ENCODE results near the gene OXNAD1.
A peak's percentile ranks its signal among the peaks of the same experiment; 100 is the strongest.

Gene OXNAD1

GRCh38 chr3:16264708-16265454, at the start of gene OXNAD1, which contains the start of gene DPH3:
Gene OXNAD1 (plus strand): TSS chr3:16265212. CDS start chr3:16270953, 5,741 bp downstream.
Gene DPH3 (minus strand): TSS chr3:16264943. CDS start chr3:16264876, 67 bp downstream.
- peak within 1 kb of the TSS; percentile 99 for H3K9ac ChIP-seq (ENCODE audit: low read depth, low read length)
- H3K4me3 ChIP-seq (ENCODE audit: low read length): peak within 1 kb of the TSS; percentile 92
- peak within 1 kb of the TSS; percentile 69 for H3K27ac ChIP-seq (ENCODE audit: low read length)
- H3K27me3 ChIP-seq (ENCODE audit: insufficient read depth, low read length): no peaks in the 10 kb centered on the region
- H3K4me1 ChIP-seq (ENCODE audit: insufficient read depth, low read length): no peaks in the 10 kb centered on the region
- no peaks in the 10 kb centered on the region for H3K9me3 ChIP-seq (ENCODE audit: insufficient read depth, low read depth, low read length)
- peaks cover 26% of the 10 kb centered on the region for H3K36me3 ChIP-seq (ENCODE audit: insufficient read depth, low read depth, low read length)

GRCh38 chr3:16216373-16216935, 48.6 kb upstream of the OXNAD1 start:
- no peaks in the 10 kb centered on the region for H3K9me3 ChIP-seq (ENCODE audit: insufficient read depth, low read depth, low read length)
- H3K36me3 ChIP-seq (ENCODE audit: insufficient read depth, low read depth, low read length): no peaks in the 10 kb centered on the region
- no peak overlapping the region for H3K4me3 ChIP-seq (ENCODE audit: low read length)
- H3K4me1 ChIP-seq (ENCODE audit: insufficient read depth, low read length): no peaks in the 10 kb centered on the region
- no peaks in the 10 kb centered on the region for H3K27me3 ChIP-seq (ENCODE audit: insufficient read depth, low read length)
- H3K9ac ChIP-seq (ENCODE audit: low read depth, low read length): no peak overlapping the region
- H3K27ac ChIP-seq (ENCODE audit: low read length): no peak overlapping the region

- no peaks in the 10 kb centered on the region for H3K4me1 ChIP-seq (ENCODE audit: insufficient read depth, low read length)
- no peak overlapping the region for H3K9ac ChIP-seq (ENCODE audit: low read depth, low read length)
- no peak overlapping the region for H3K27ac ChIP-seq (ENCODE audit: low read length)
- H3K36me3 ChIP-seq (ENCODE audit: insufficient read depth, low read depth, low read length): no peaks in the 10 kb centered on the region
- H3K4me3 ChIP-seq (ENCODE audit: low read length): no peak overlapping the region
- no peaks in the 10 kb centered on the region for H3K9me3 ChIP-seq (ENCODE audit: insufficient read depth, low read depth, low read length)
- H3K27me3 ChIP-seq (ENCODE audit: insufficient read depth, low read length): no peaks in the 10 kb centered on the region
Observed at GRCh38 chr3:16219777-16220176, 45.2 kb upstream of the OXNAD1 start.

GRCh38 chr3:16221990-16222389, 43.0 kb upstream of the OXNAD1 start:
- no peak overlapping the region for H3K27ac ChIP-seq (ENCODE audit: low read length)
- no peaks in the 10 kb centered on the region for H3K36me3 ChIP-seq (ENCODE audit: insufficient read depth, low read depth, low read length)
- H3K27me3 ChIP-seq (ENCODE audit: insufficient read depth, low read length): no peaks in the 10 kb centered on the region
- H3K9me3 ChIP-seq (ENCODE audit: insufficient read depth, low read depth, low read length): no peaks in the 10 kb centered on the region
- H3K4me3 ChIP-seq (ENCODE audit: low read length): no peak overlapping the region
- H3K4me1 ChIP-seq (ENCODE audit: insufficient read depth, low read length): no peaks in the 10 kb centered on the region
- H3K9ac ChIP-seq (ENCODE audit: low read depth, low read length): no peak overlapping the region

GRCh38 chr3:16222547-16222946, 42.5 kb upstream of the OXNAD1 start:
- no peaks in the 10 kb centered on the region for H3K36me3 ChIP-seq (ENCODE audit: insufficient read depth, low read depth, low read length)
- H3K27ac ChIP-seq (ENCODE audit: low read length): no peak overlapping the region
- no peaks in the 10 kb centered on the region for H3K4me1 ChIP-seq (ENCODE audit: insufficient read depth, low read length)
- no peak overlapping the region for H3K9ac ChIP-seq (ENCODE audit: low read depth, low read length)
- H3K4me3 ChIP-seq (ENCODE audit: low read length): no peak overlapping the region
- no peaks in the 10 kb centered on the region for H3K27me3 ChIP-seq (ENCODE audit: insufficient read depth, low read length)
- H3K9me3 ChIP-seq (ENCODE audit: insufficient read depth, low read depth, low read length): no peaks in the 10 kb centered on the region

- H3K9ac ChIP-seq (ENCODE audit: low read depth, low read length): no peak overlapping the region
- no peaks in the 10 kb centered on the region for H3K36me3 ChIP-seq (ENCODE audit: insufficient read depth, low read depth, low read length)
- no peak overlapping the region for H3K4me3 ChIP-seq (ENCODE audit: low read length)
- no peaks in the 10 kb centered on the region for H3K9me3 ChIP-seq (ENCODE audit: insufficient read depth, low read depth, low read length)
- no peaks in the 10 kb centered on the region for H3K4me1 ChIP-seq (ENCODE audit: insufficient read depth, low read length)
- H3K27me3 ChIP-seq (ENCODE audit: insufficient read depth, low read length): no peaks in the 10 kb centered on the region
- H3K27ac ChIP-seq (ENCODE audit: low read length): no peak overlapping the region
Observed at GRCh38 chr3:16224325-16224724, 40.7 kb upstream of the OXNAD1 start.

GRCh38 chr3:16227566-16227965, 37.4 kb upstream of the OXNAD1 start:
- Histone ChIP-seq H3K27me3 (ENCODE audit: insufficient read depth, low read length) (no peaks in the 10 kb centered on the region), H3K9ac (ENCODE audit: low read depth, low read length) (no peak overlapping the region), H3K9me3 (ENCODE audit: insufficient read depth, low read depth, low read length) (no peaks in the 10 kb centered on the region), H3K27ac (ENCODE audit: low read length) (no peak overlapping the region), H3K4me1 (ENCODE audit: insufficient read depth, low read length) (no peaks in the 10 kb centered on the region), H3K4me3 (ENCODE audit: low read length) (no peak overlapping the region), H3K36me3 (ENCODE audit: insufficient read depth, low read depth, low read length) (no peaks in the 10 kb centered on the region)

GRCh38 chr3:16229681-16230080, 35.3 kb upstream of the OXNAD1 start:
- no peaks in the 10 kb centered on the region for H3K36me3 ChIP-seq (ENCODE audit: insufficient read depth, low read depth, low read length)
- H3K9me3 ChIP-seq (ENCODE audit: insufficient read depth, low read depth, low read length): no peaks in the 10 kb centered on the region
- no peak overlapping the region for H3K4me3 ChIP-seq (ENCODE audit: low read length)
- no peaks in the 10 kb centered on the region for H3K4me1 ChIP-seq (ENCODE audit: insufficient read depth, low read length)
- no peak overlapping the region for H3K27ac ChIP-seq (ENCODE audit: low read length)
- H3K9ac ChIP-seq (ENCODE audit: low read depth, low read length): no peak overlapping the region
- no peaks in the 10 kb centered on the region for H3K27me3 ChIP-seq (ENCODE audit: insufficient read depth, low read length)

GRCh38 chr3:16231983-16232382, 33.0 kb upstream of the OXNAD1 start:
- H3K36me3 ChIP-seq (ENCODE audit: insufficient read depth, low read depth, low read length): no peaks in the 10 kb centered on the region
- H3K9ac ChIP-seq (ENCODE audit: low read depth, low read length): no peak overlapping the region
- no peak overlapping the region for H3K4me3 ChIP-seq (ENCODE audit: low read length)
- no peak overlapping the region for H3K27ac ChIP-seq (ENCODE audit: low read length)
- H3K9me3 ChIP-seq (ENCODE audit: insufficient read depth, low read depth, low read length): no peaks in the 10 kb centered on the region
- no peaks in the 10 kb centered on the region for H3K27me3 ChIP-seq (ENCODE audit: insufficient read depth, low read length)
- H3K4me1 ChIP-seq (ENCODE audit: insufficient read depth, low read length): no peaks in the 10 kb centered on the region

- Histone ChIP-seq H3K27ac (ENCODE audit: low read length) (no peak overlapping the region), H3K9me3 (ENCODE audit: insufficient read depth, low read depth, low read length) (no peaks in the 10 kb centered on the region), H3K36me3 (ENCODE audit: insufficient read depth, low read depth, low read length) (no peaks in the 10 kb centered on the region), H3K9ac (ENCODE audit: low read depth, low read length) (no peak overlapping the region), H3K4me3 (ENCODE audit: low read length) (no peak overlapping the region), H3K27me3 (ENCODE audit: insufficient read depth, low read length) (no peaks in the 10 kb centered on the region), H3K4me1 (ENCODE audit: insufficient read depth, low read length) (no peaks in the 10 kb centered on the region)
Observed at GRCh38 chr3:16233806-16234205, 31.2 kb upstream of the OXNAD1 start.

GRCh38 chr3:16234281-16234680, 30.7 kb upstream of the OXNAD1 start:
- Histone ChIP-seq H3K9me3 (ENCODE audit: insufficient read depth, low read depth, low read length) (no peaks in the 10 kb centered on the region), H3K4me1 (ENCODE audit: insufficient read depth, low read length) (no peaks in the 10 kb centered on the region), H3K36me3 (ENCODE audit: insufficient read depth, low read depth, low read length) (no peaks in the 10 kb centered on the region), H3K9ac (ENCODE audit: low read depth, low read length) (no peak overlapping the region), H3K27me3 (ENCODE audit: insufficient read depth, low read length) (no peaks in the 10 kb centered on the region), H3K27ac (ENCODE audit: low read length) (no peak overlapping the region), H3K4me3 (ENCODE audit: low read length) (no peak overlapping the region)

GRCh38 chr3:16236030-16236639, 28.9 kb upstream of the OXNAD1 start:
- Histone ChIP-seq H3K9me3 (ENCODE audit: insufficient read depth, low read depth, low read length) (no peaks in the 10 kb centered on the region), H3K4me1 (ENCODE audit: insufficient read depth, low read length) (no peaks in the 10 kb centered on the region), H3K9ac (ENCODE audit: low read depth, low read length) (no peak overlapping the region), H3K27me3 (ENCODE audit: insufficient read depth, low read length) (no peaks in the 10 kb centered on the region), H3K27ac (ENCODE audit: low read length) (no peak overlapping the region), H3K36me3 (ENCODE audit: insufficient read depth, low read depth, low read length) (no peaks in the 10 kb centered on the region), H3K4me3 (ENCODE audit: low read length) (no peak overlapping the region)

All from iPS-20b (cell line).